Osteoblast (primary cell): ENCODE results near the gene MTARC2. TPM values are rescaled to one million over a fixed set of nuclear protein-coding genes. Genes with fewer than 3 reads are reported as not detected.

ENCODE experiments used
- DNase-seq: peaks from one replicate; pipeline ENCODE4 v3.0.0; 2011; ENCODE audit warnings: low spot score, mixed read lengths; ENCODE audit not compliant: insufficient read length; ENCODE audit errors: missing footprints
- H2AFZ ChIP-seq: 2 replicates; pipeline ENCODE4 v1.6.0; 2011; ENCODE audit warnings: mild to moderate bottlenecking, low read length
- H3K27ac ChIP-seq: 2 replicates; pipeline ENCODE4 v1.5.1; 2011; ENCODE audit warnings: mild to moderate bottlenecking, low read depth, low read length, moderate library complexity
- H3K27me3 ChIP-seq: 2 replicates; pipeline ENCODE4 v1.6.0; 2012; ENCODE audit warnings: mild to moderate bottlenecking, control low read depth, inconsistent platforms, low read length, moderate library complexity; ENCODE audit not compliant: insufficient read depth
- H3K36me3 ChIP-seq: 2 replicates; pipeline ENCODE4 v1.5.1; 2011; ENCODE audit warnings: mild to moderate bottlenecking, low read length, control low read depth, moderate library complexity; ENCODE audit not compliant: insufficient read depth
- H3K4me1 ChIP-seq: 2 replicates; pipeline ENCODE4 v1.5.1; 2011; ENCODE audit warnings: mild to moderate bottlenecking, low read length, control low read depth, moderate library complexity; ENCODE audit not compliant: insufficient read depth
- H3K4me2 ChIP-seq: 2 replicates; pipeline ENCODE4 v1.6.0; 2011; ENCODE audit warnings: mild to moderate bottlenecking, low read length; ENCODE audit not compliant: insufficient read depth
- H3K4me3 ChIP-seq: fragments of 200-600 bp; sonication (generic); 3 replicates; pipeline ENCODE4 v1.5.1; 2012; ENCODE audit warnings: mild to moderate bottlenecking, low read length, inconsistent platforms; ENCODE audit not compliant: insufficient read depth
- H3K79me2 ChIP-seq: 2 replicates; pipeline ENCODE4 v1.6.0; 2012; ENCODE audit warnings: mild to moderate bottlenecking, low read length, control low read depth, inconsistent platforms; ENCODE audit not compliant: insufficient read depth
- H3K9me3 ChIP-seq: 2 replicates; pipeline ENCODE4 v1.5.1; 2011; ENCODE audit warnings: low read depth, low read length, control low read depth
- H4K20me1 ChIP-seq: 2 replicates; pipeline ENCODE4 v1.6.0; 2012; ENCODE audit warnings: mild to moderate bottlenecking, low read length, control low read depth; ENCODE audit not compliant: insufficient read depth
- total RNA-seq: library from RNA; depleted of rRNA; stranded (reverse); fragments of >200 nt; gene quantifications from 2 replicates; pipeline ENCODE4 v1.2.3, GENCODE V29; 2012
- TF ChIP-seq, protein P1 (sequence below): IDR thresholded peaks from 2 replicates; pipeline ENCODE4 v1.5.1; 2011; ENCODE audit warnings: mild to moderate bottlenecking, low read depth, low read length, moderate library complexity; ENCODE audit errors: extremely low read depth

The MTARC2 gene
- total RNA-seq, 1 donor: 9.4 TPM

DNA sequence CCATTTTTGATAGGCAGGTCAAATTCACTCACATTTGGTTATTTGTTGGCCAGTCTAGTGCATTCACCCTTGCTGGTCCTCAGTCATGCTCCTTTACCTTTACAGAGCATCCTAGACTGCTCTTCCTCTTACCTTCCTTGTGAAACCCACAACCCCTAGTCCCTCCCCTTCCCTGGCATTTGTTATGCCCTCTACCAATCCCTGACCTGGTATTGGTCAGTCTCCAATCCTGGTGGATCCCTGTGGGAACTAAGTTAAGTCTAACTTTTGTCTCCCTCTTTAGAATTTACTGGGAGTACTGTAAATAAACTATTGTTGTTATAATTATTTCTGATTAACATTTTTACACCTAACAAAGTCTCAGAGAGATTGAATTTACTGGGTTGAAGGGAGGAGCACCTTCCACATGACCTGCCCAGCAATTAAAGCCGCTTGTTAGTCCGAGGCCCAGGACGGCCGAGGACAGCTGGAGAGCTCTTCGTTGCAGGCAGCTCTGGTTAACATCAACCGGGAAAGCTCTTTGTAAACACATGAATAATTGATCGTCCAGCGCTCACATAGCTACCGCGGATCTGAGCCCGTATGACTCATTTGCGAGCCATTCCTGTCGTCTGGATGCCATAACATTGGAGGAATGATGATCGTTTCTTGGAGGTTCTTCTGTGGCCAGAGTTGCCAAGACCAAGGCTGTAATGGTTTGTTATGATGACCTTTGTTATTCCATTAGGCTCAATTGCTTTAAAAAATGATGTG is 70.5 kb downstream of the MTARC2 start:
- H3K27ac ChIP-seq: peak overlapping the region; percentile 32
- no peaks in the 10 kb centered on the region for H4K20me1 ChIP-seq
- no peaks in the 10 kb centered on the region for H3K9me3 ChIP-seq
- H3K27me3 ChIP-seq: no peaks in the 10 kb centered on the region
- no peaks in the 10 kb centered on the region for H3K79me2 ChIP-seq
- DNase-seq: peak; percentile 90
- peaks cover 22% of the 10 kb centered on the region for H3K4me1 ChIP-seq
- TF ChIP-seq, protein P1, sequence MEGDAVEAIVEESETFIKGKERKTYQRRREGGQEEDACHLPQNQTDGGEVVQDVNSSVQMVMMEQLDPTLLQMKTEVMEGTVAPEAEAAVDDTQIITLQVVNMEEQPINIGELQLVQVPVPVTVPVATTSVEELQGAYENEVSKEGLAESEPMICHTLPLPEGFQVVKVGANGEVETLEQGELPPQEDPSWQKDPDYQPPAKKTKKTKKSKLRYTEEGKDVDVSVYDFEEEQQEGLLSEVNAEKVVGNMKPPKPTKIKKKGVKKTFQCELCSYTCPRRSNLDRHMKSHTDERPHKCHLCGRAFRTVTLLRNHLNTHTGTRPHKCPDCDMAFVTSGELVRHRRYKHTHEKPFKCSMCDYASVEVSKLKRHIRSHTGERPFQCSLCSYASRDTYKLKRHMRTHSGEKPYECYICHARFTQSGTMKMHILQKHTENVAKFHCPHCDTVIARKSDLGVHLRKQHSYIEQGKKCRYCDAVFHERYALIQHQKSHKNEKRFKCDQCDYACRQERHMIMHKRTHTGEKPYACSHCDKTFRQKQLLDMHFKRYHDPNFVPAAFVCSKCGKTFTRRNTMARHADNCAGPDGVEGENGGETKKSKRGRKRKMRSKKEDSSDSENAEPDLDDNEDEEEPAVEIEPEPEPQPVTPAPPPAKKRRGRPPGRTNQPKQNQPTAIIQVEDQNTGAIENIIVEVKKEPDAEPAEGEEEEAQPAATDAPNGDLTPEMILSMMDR: no peak
- H3K36me3 ChIP-seq: no peaks in the 10 kb centered on the region
- H2AFZ ChIP-seq: no peak overlapping the region
- peak overlapping the region; percentile 58 for H3K4me2 ChIP-seq
- H3K4me3 ChIP-seq: no peak overlapping the region

DNA sequence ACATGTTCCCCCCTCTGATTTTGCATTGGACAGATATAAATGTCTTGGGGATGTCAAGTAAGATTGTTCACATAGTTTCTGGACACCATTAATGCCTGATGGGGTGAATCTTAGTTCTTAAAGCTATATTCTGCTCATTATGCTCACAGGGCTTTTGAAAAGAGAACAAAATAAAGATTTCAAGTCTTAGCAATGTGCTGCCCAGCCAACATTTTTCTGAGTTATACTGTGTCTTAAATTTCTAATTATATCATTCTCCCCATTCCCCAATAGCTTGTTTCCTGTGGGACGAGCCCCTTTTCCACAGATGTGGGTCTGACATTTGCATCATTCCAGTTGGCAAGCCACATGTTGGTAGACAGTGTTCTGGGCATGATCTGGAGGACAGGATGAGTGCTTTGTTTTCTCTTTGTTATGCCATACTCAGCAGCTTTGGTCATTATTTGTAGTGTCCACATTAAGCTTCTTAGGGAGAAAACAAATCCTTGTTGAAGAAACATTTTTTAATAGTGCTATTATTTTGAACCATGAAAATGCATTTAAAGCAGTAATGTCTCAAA is 71.4 kb downstream of the MTARC2 start:
- H3K36me3 ChIP-seq: no peaks in the 10 kb centered on the region
- H3K4me1 ChIP-seq: peaks cover 31% of the 10 kb centered on the region
- H3K4me2 ChIP-seq: peak overlapping the region; percentile 58
- TF ChIP-seq, protein P1: no peak
- H2AFZ ChIP-seq: no peak overlapping the region
- peak overlapping the region; percentile 32 for H3K27ac ChIP-seq
- H4K20me1 ChIP-seq: no peaks in the 10 kb centered on the region
- no peaks in the 10 kb centered on the region for H3K9me3 ChIP-seq
- H3K4me3 ChIP-seq: no peak overlapping the region
- no peak for DNase-seq
- no peaks in the 10 kb centered on the region for H3K27me3 ChIP-seq
- no peaks in the 10 kb centered on the region for H3K79me2 ChIP-seq

DNA sequence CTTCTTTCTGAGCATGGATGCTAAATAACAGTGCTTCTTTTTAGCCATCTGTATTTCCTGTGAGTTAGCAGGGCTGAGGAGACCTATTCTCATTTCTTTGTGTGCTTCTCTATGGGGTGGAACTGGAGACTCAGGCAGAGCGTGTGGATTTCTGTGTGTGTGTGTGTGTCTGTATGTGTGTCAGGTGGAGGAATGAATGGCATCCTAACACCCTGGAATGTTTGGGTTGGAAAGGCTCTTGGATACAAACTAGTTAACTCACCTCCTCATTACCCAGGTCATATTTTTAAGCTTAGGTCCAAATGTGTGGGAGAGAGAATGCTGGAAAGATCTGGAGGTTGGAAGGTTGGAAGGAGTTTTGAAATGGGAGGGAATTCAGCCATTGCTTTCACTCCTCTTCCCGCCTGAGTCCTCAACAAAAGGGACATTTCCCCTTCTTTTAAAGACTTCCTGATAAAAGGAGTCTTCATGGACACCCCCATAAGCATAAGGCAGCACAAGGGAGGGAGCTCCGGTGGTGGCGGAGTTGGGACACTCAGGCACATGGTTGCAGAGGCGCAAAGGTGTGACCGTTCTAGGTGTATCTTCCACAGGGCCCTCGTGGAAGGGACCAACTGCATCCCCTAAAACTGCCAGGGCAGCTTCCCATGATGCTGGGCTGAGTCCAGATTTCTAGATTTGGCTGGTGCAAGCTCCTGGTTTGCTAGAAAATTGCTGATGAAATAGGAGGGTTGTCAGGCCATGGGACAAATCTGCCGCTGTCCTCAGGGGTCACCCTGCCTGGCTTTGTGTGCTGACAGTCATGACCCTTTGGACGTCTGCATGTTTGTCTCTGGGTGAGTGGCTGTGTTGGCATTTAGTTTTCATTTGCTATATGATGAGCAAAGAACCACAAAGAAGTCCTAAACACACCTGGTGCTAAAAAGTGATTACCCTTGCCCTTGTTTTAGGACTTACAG is 76.2 kb downstream of the MTARC2 start:
- H3K27me3 ChIP-seq: peaks cover 4% of the 10 kb centered on the region

More for the DNA sequence above, 76.2 kb downstream of the MTARC2 start:
- H3K36me3 ChIP-seq: no peaks in the 10 kb centered on the region
- no peaks in the 10 kb centered on the region for H3K79me2 ChIP-seq
- H3K4me2 ChIP-seq: no peak overlapping the region
- peaks cover 31% of the 10 kb centered on the region for H3K4me1 ChIP-seq
- TF ChIP-seq, protein P1: no peak
- no peaks in the 10 kb centered on the region for H3K9me3 ChIP-seq
- DNase-seq: no peak
- no peaks in the 10 kb centered on the region for H4K20me1 ChIP-seq
- H2AFZ ChIP-seq: no peak overlapping the region
- no peak overlapping the region for H3K4me3 ChIP-seq
- no peak overlapping the region for H3K27ac ChIP-seq
